ENCODE data around the gene SLCO2A1. TPM values are rescaled to one million over a fixed set of nuclear protein-coding genes. Genes with fewer than 3 reads are reported as not detected.

SLCO2A1 gene
- total and polyA plus RNA-seq, 5 donors: 17.1 to 100 (median 36.1) TPM

DNA sequence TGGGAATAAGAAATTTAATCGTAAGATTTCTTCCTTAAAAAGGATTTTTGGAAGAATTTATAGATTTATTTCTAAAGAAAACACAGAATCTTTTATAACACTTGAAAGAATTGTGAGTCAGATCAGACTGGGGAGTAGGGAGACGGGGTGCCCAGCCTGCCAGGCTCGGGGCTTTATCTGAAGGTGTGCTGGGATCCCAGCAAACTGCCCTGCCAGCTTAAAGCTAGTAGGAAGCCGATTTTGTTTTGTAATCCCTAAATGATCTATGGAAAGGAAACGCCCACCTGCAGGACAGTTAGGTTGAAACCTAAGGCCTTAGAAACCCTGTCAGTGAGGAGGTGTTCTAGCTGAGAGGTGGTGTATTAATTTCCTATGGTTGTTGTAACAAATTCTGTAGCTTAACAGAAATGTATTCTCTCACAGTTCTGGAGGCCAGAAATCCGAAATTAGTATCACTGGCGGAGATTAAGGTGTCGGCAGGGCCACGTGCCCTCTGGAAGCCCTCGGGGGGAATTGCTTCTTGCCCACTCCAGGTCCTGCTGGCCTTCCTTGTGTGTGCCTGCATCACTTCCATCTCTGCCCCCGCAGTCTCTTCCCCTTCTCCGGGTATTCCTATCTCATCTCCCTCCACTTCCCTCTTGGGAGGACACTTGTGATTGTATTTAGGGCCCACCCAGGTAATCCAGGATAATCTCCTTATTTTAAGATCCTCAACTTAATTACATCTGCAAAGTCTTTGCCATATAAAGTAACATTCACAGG is 114.7 kb downstream of the SLCO2A1 start:
- DNase-seq: no peak
- ATAC-seq: no peak
- WGBS: 75% methylated on average over 12 of the region's 12 CpGs

DNA sequence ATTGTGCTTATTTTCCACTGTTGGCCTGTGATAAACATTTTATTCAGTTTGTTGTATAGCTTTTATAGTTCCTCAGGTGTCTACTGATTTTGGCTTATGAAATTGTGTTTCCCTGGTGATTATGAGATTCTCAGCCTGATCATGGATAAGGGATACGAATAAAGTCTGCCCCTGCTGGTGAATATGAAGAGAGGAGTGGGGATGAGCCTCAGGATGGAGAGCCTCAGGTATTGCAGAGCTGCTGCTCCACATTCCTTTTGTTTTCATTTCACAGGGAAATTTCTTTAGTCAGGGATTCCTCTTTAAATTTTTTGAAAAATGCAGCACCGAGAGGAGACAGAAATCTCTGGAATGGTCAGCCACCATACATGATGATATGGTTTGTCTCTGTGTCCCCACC is 119.3 kb downstream of the SLCO2A1 start:
- Histone ChIP-seq H3K4me1 (ENCODE audit: control insufficient read depth, insufficient read depth, low read length) (no peaks in the 10 kb centered on the region), H3K27ac (ENCODE audit: low read length) (no peak overlapping the region), H3K9me3 (ENCODE audit: control insufficient read depth, low read length) (no peaks in the 10 kb centered on the region), H3K27me3 (ENCODE audit: control insufficient read depth, insufficient read depth) (no peaks in the 10 kb centered on the region), H3K4me3 (ENCODE audit: low read length) (no peak overlapping the region)
- DNase-seq (no peak), ATAC-seq (no peak)
- 76% methylated on average over 2 of the region's 2 CpGs for WGBS
- intact Hi-C loops (cut with DNase I): no loop called here

More for the DNA sequence above, 114.7 kb downstream of the SLCO2A1 start:
- intact Hi-C loops (cut with DNase I): no loop called here
- no peak overlapping the region for H3K27ac ChIP-seq (ENCODE audit: low read length)
- no peaks in the 10 kb centered on the region for H3K4me1 ChIP-seq (ENCODE audit: control insufficient read depth, insufficient read depth, low read length)
- H3K4me3 ChIP-seq (ENCODE audit: low read length): no peak overlapping the region
- H3K9me3 ChIP-seq (ENCODE audit: control insufficient read depth, low read length): no peaks in the 10 kb centered on the region
- H3K27me3 ChIP-seq (ENCODE audit: control insufficient read depth, insufficient read depth): no peaks in the 10 kb centered on the region

DNA sequence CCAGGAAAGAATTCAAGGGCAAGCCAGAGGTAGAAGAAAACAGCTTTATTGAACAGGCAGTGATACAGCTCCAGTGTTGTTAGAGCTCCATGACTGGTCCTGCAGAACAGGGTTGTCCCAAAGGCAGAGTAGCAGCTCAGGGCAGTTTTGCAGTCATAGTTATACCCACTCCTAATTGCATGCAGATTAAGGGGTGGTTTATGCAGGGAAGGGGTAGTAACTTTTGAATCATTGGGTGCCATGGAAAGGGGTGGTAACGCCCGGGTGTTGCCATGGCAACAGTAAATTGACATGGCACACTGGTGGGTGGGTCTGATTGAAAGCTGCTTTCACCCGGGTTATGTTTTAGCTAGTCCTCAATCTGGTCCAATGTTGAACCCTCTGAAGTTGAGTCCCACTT is 124.3 kb downstream of the SLCO2A1 start:
- H3K4me3 ChIP-seq (ENCODE audit: low read length): no peak overlapping the region
- H3K9me3 ChIP-seq (ENCODE audit: control insufficient read depth, low read length): no peaks in the 10 kb centered on the region
- no peaks in the 10 kb centered on the region for H3K27me3 ChIP-seq (ENCODE audit: control insufficient read depth, insufficient read depth)
- ATAC-seq (no peak), DNase-seq (no peak)
- intact Hi-C loops (cut with DNase I): no loop called here
- H3K4me1 ChIP-seq (ENCODE audit: control insufficient read depth, insufficient read depth, low read length): no peaks in the 10 kb centered on the region
- WGBS: 75% methylated on average over 3 of the region's 3 CpGs
- no peak overlapping the region for H3K27ac ChIP-seq (ENCODE audit: low read length)

DNA sequence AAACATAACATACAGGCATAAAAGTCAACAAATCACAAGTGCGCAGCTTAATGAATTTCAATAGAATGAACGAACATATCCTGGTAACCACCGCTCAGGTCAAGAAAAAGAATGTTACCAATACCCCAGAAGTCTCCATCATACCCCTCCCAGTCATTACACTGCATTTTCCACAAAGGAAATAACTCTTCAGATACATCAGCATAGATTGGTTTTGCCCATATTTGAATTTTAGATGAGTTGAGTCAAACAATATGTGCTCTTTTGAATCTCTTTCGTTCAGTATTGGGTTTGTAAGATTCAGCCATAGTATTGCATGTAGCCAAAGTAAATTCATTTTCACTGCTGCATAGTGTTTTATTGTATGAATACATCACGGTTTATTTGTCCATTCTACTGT is 127.9 kb downstream of the SLCO2A1 start:
- intact Hi-C loops (cut with DNase I): loop anchor here in 1 of 4 donors (5.0 kb wide), 1 partner anchor 80 kb away; no protein-coding TSS in a partner anchor
- no peaks in the 10 kb centered on the region for H3K4me1 ChIP-seq (ENCODE audit: control insufficient read depth, insufficient read depth, low read length)
- no peaks in the 10 kb centered on the region for H3K9me3 ChIP-seq (ENCODE audit: control insufficient read depth, low read length)
- no peak overlapping the region for H3K4me3 ChIP-seq (ENCODE audit: low read length)
- WGBS: 87% methylated on average over 5 of the region's 5 CpGs
- ATAC-seq (no peak), DNase-seq (no peak)
- H3K27me3 ChIP-seq (ENCODE audit: control insufficient read depth, insufficient read depth): no peaks in the 10 kb centered on the region
- no peak overlapping the region for H3K27ac ChIP-seq (ENCODE audit: low read length)

DNA sequence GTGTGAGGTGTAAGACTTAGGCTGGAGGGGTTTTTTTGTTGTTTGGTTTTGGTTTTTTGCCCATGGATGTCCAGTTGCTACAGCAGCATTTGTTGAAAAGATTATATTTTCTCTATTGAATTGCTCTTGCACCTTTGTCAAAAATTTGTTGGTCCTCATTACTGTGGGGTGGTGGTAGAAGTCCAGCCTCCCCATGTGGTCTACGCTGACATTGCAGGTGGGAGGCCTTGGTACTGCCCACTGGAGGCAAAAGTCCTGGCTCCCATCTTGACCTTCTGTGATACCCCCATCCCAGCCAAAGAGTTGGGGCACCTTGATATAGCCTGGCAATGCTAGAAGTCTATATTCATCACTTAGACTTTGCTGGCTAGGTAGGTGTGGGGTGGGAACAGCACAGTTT is 128.6 kb downstream of the SLCO2A1 start:
- no peaks in the 10 kb centered on the region for H3K4me1 ChIP-seq (ENCODE audit: control insufficient read depth, insufficient read depth, low read length)
- ATAC-seq (peak in 1 of 2 donors; percentile 47), DNase-seq (no peak)
- WGBS: 90% methylated on average over 1 of the region's 1 CpG
- no peaks in the 10 kb centered on the region for H3K9me3 ChIP-seq (ENCODE audit: control insufficient read depth, low read length)
- intact Hi-C loops (cut with DNase I): loop anchor here in 1 of 4 donors (5.0 kb wide), 1 partner anchor 79 kb away; no protein-coding TSS in a partner anchor
- H3K27me3 ChIP-seq (ENCODE audit: control insufficient read depth, insufficient read depth): no peaks in the 10 kb centered on the region
- no peak overlapping the region for H3K27ac ChIP-seq (ENCODE audit: low read length)
- no peak overlapping the region for H3K4me3 ChIP-seq (ENCODE audit: low read length)

DNA sequence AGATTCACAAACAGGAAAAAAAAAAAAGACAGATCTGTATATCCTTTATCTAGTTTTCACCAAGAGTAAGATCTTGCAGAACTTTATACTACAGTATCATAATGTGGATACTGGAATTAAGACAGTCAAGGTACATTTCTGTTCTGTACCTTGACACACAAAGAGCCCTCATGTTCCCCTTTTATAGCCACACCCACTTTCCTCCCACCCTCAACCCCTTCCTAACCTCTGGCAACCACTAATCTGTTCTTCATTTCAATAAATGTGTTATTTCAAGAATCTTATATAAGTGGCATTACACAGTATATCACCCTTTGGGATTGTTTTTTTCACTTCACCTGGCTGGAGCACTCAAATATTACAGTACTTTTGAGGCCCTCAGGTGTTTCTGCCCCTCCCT is 130.4 kb downstream of the SLCO2A1 start:
- DNase-seq (no peak), ATAC-seq (no peak)
- intact Hi-C loops (cut with DNase I): loop anchor here in 1 of 4 donors (5.0 kb wide), 1 partner anchor 77 kb away; no protein-coding TSS in a partner anchor
- H3K27ac ChIP-seq (ENCODE audit: low read length): no peak overlapping the region
- no peak overlapping the region for H3K4me3 ChIP-seq (ENCODE audit: low read length)
- H3K4me1 ChIP-seq (ENCODE audit: control insufficient read depth, insufficient read depth, low read length): no peaks in the 10 kb centered on the region
- H3K9me3 ChIP-seq (ENCODE audit: control insufficient read depth, low read length): no peaks in the 10 kb centered on the region
- no peaks in the 10 kb centered on the region for H3K27me3 ChIP-seq (ENCODE audit: control insufficient read depth, insufficient read depth)

DNA sequence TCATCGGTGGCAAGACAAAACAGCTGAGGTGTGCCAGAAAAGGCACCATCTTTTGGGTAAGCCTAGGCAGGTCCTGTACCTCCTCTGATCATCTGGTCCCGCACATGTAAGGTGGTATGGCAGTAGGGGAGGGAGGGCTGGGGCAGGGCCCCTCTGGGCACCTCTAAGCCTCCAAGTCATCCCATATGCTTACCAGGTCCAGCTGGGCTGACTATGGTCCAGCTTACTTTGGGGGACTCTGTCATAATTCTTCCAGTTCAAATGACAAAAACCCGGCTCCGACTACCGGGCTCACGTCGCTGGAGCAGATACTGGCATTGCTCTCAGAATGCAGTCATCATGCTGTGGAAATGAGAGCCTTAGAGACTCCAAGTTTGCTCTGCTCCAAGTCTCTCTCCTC is 132.2 kb downstream of the SLCO2A1 start:
- WGBS: 68% methylated on average over 7 of the region's 7 CpGs
- Histone ChIP-seq H3K4me3 (ENCODE audit: low read length) (no peak overlapping the region), H3K27me3 (ENCODE audit: control insufficient read depth, insufficient read depth) (no peaks in the 10 kb centered on the region), H3K9me3 (ENCODE audit: control insufficient read depth, low read length) (no peaks in the 10 kb centered on the region), H3K4me1 (ENCODE audit: control insufficient read depth, insufficient read depth, low read length) (peaks cover 9% of the 10 kb centered on the region), H3K27ac (ENCODE audit: low read length) (no peak overlapping the region)
- ATAC-seq (no peak), DNase-seq (no peak)
- intact Hi-C loops (cut with DNase I): loop anchor here in 1 of 4 donors (5.0 kb wide), 1 partner anchor 75 kb away; no protein-coding TSS in a partner anchor

DNA sequence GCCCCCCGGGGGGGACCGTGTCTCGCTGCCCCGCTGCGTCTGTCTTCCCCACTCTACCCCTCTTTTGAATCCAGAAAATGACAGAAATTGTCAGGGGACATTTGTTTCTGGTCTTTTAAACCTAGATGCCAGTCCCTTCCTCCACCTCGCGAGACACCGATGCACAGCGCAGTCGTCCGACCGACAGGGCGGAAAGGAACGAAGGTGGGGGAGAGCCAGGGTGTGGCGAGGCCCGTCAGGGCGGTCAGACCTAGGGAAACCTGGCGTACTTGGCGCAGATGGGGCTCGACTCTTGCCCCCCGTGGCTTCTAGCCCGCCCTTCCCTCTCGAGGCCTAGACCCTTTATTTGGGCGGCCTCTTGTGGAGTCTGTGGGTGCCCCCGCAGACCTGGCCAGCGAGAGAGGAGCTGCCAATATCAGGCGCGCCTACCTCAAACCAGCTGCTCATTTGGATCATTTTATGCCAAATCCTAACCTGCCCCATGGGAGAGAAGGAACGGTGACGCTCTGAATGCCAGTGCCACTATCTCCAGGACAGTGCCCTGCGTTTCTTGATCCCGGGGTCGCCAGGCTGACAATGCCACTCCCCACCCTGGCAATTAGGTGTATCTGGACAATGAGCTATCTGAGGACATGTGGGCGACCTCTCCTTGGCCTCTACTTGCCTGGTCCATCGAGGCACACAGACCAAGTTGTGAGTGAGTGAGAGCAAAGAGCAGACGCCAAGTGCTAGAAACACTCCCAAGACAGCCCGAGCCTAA is 133.5 kb downstream of the SLCO2A1 start:
- H3K27me3 ChIP-seq (ENCODE audit: control insufficient read depth, insufficient read depth): no peaks in the 10 kb centered on the region
- intact Hi-C loops (cut with DNase I): loop anchor here in 1 of 4 donors (5.0 kb wide), 1 partner anchor 74 kb away; no protein-coding TSS in a partner anchor
- H3K9me3 ChIP-seq (ENCODE audit: control insufficient read depth, low read length): no peaks in the 10 kb centered on the region
- DNase-seq: no peak
- WGBS: 13% methylated on average over 37 of the region's 37 CpGs
- H3K27ac ChIP-seq (ENCODE audit: low read length): no peak overlapping the region
- peaks cover 9% of the 10 kb centered on the region for H3K4me1 ChIP-seq (ENCODE audit: control insufficient read depth, insufficient read depth, low read length)
- peak in 1 of 2 donors; percentile 31 for ATAC-seq
- H3K4me3 ChIP-seq (ENCODE audit: low read length): peak overlapping the region; percentile 62

DNA sequence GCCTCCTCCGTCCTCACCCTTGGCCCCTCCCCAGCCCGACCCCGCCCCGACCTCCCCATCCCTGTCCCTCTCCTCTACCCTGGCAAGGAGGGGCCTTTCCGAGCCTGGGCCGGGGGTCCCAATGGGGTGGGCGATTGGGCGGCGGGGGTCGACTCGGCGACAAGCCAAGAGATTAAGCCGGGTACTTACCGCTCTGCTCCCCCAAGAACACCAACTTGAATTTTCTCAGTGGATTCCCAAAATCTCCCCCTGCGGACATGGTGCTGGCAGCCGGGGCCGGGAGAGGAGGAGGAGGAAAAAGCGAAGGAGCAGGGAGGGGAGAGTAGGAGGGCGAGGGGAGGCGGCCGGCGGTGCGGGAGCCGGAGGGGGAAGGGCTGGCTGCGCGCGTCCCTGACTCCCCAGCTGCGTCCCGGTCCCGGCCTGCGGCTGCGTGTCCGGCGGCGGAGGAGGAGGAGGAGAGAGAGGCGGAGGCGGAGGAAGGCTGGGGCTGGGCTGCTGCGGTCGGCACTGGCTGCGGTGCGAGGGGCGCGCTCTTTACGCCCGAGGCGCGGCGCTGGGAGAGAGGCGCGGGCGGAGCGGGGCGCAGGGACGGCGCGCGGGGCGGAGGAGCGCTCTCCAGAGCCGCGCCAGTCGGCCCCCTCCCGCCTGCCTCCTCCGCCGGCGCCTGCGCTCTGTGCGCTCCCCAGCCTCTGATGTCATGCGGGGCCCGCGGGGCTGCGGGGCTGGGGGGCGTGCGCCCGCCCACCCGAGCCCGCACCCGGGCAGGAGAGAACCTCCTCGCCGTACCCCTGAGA is 134.3 kb downstream of the SLCO2A1 start, which contains the start of gene RAB6B:
RAB6B (minus strand) TSS at position 675 of the 794 bp plus-strand sequence; CDS start at position 259, 416 bp downstream.
- intact Hi-C loops (cut with DNase I): loop anchor here in 1 of 4 donors (5.0 kb wide), 1 partner anchor 73 kb away; no protein-coding TSS in a partner anchor
- Histone ChIP-seq H3K4me1 (ENCODE audit: control insufficient read depth, insufficient read depth, low read length) (peaks cover 9% of the 10 kb centered on the region), H3K27ac (ENCODE audit: low read length) (no peak within 1 kb of the TSS), H3K9me3 (ENCODE audit: control insufficient read depth, low read length) (no peaks in the 10 kb centered on the region), H3K27me3 (ENCODE audit: control insufficient read depth, insufficient read depth) (no peaks in the 10 kb centered on the region), H3K4me3 (ENCODE audit: low read length) (peak within 1 kb of the TSS; percentile 62)
- ATAC-seq: peak; percentile 89 to 92
- WGBS: under 1% methylated on average over 79 of the region's 80 CpGs
- peak; percentile 58 to 82 (median 82) for DNase-seq

DNA sequence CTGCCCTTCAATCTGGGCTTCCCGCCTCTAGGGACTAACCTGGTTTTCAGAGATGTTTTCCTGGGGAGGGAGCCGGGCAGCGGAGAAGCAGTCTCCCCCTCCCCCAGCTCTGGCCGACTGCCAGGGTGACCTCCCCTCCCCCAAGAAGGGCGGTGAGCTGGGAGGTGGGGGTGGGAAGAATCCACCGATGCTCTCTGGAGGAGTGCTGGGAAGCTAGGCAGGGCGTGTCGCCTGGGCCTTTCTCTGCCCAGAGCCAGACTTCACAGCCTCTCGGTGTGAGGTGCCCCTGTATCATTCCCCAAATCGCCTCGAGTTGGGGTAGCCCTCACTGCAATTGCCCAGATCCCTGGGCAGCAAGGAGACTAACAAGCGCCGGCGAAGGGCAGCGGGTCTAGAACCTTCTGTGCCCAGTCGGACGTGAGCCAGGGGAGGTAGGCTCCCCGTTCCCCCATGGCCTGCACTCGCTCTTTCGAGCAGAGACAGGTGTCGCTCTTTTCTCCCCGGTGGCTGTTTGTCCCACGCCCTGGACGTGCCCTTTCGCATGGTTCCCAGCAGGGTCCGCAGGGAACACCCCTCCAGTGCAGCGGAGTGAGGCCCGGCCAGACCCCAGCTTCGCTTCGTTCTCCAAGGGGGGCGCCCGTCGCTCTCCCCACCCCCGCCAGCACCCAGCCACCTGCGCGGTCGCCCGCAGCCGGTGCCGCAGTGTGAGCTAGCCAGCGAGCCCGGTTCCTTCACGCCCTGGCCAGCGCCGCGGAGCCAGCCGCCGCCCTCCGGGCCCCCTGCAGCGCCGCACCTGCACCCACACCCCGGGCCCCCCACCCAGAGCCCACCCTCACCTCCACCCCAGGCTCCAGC is 135.1 kb downstream of the SLCO2A1 start:
- H3K27ac ChIP-seq (ENCODE audit: low read length): no peak overlapping the region
- DNase-seq (peak in 1 of 3 donors; percentile 69), ATAC-seq (peak; percentile 28 to 41)
- H3K9me3 ChIP-seq (ENCODE audit: control insufficient read depth, low read length): no peaks in the 10 kb centered on the region
- H3K4me1 ChIP-seq (ENCODE audit: control insufficient read depth, insufficient read depth, low read length): peaks cover 9% of the 10 kb centered on the region
- 15% methylated on average over 52 of the region's 52 CpGs for WGBS
- intact Hi-C loops (cut with DNase I): loop anchor here in 1 of 4 donors (5.0 kb wide), 1 partner anchor 72 kb away; no protein-coding TSS in a partner anchor
- H3K4me3 ChIP-seq (ENCODE audit: low read length): peak overlapping the region; percentile 62
- H3K27me3 ChIP-seq (ENCODE audit: control insufficient read depth, insufficient read depth): no peaks in the 10 kb centered on the region
